Epithelial cell of proximal tubule (primary cell): Measurements from ENCODE around the gene HSPA6. TPM values are rescaled to one million over a fixed set of nuclear protein-coding genes. Genes with fewer than 3 reads are reported as not detected.

Experiments used
- DNase-seq: peaks from one replicate; pipeline ENCODE4 v3.0.0-alpha.2; 2011; ENCODE audit warnings: low read depth
- H3K4me3 ChIP-seq: 2 replicates; pipeline ENCODE4 v1.5.1; 2011; ENCODE audit warnings: low read depth, mild to moderate bottlenecking, low read length
- CTCF ChIP-seq: conservative IDR thresholded peaks from 2 replicates; pipeline ENCODE4 v1.5.1; 2012; ENCODE audit warnings: low read depth, mild to moderate bottlenecking, low read length
- total RNA-seq: library from RNA; depleted of rRNA; stranded (reverse); fragments of >200 nt; gene quantifications from 2 replicates; pipeline ENCODE4 v1.2.3, GENCODE V29; 2015

Gene HSPA6
- total RNA-seq, 1 donor from 2014 or later = 0.12 TPM

- no peak for DNase-seq
- H3K4me3 ChIP-seq = no peak overlapping the region
- no peak for TF ChIP-seq CTCF
These were observed 26.4 kb upstream of the HSPA6 start for GRCh38 chr1:161497961-161498360.

GRCh38 chr1:161498646-161499045 is 25.7 kb upstream of the HSPA6 start:
- no peak for DNase-seq
- no peak overlapping the region for H3K4me3 ChIP-seq
- no peak for TF ChIP-seq CTCF

- H3K4me3 ChIP-seq = no peak overlapping the region
- no peak for DNase-seq
- no peak for TF ChIP-seq CTCF
These were observed 25.0 kb upstream of the HSPA6 start for GRCh38 chr1:161499099-161500039.

- no peak for DNase-seq
- H3K4me3 ChIP-seq = no peak overlapping the region
- TF ChIP-seq CTCF = no peak
These were observed 23.1 kb upstream of the HSPA6 start for GRCh38 chr1:161501234-161501633.

DNA sequence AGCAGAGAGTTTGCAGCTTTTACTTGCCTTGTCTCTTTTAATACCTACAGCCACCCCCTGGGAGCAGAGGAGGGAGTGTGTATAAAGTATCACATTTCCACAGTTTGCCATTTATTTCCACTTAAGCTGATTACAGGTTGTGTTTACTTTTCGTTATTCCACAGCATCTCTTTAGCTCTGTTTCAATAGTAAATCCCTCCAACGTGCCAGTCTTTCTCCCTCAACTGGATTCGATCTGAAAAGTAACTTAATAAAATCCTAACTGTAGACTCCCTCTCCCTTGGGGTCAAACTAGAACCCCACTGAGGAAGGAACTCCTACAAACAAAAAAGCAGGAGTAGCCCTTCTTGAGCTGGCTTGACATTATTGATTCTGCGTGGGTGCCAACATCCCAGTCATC is 22.2 kb upstream of the HSPA6 start:
- no peak for TF ChIP-seq CTCF
- no peak for DNase-seq
- H3K4me3 ChIP-seq = no peak overlapping the region

DNA sequence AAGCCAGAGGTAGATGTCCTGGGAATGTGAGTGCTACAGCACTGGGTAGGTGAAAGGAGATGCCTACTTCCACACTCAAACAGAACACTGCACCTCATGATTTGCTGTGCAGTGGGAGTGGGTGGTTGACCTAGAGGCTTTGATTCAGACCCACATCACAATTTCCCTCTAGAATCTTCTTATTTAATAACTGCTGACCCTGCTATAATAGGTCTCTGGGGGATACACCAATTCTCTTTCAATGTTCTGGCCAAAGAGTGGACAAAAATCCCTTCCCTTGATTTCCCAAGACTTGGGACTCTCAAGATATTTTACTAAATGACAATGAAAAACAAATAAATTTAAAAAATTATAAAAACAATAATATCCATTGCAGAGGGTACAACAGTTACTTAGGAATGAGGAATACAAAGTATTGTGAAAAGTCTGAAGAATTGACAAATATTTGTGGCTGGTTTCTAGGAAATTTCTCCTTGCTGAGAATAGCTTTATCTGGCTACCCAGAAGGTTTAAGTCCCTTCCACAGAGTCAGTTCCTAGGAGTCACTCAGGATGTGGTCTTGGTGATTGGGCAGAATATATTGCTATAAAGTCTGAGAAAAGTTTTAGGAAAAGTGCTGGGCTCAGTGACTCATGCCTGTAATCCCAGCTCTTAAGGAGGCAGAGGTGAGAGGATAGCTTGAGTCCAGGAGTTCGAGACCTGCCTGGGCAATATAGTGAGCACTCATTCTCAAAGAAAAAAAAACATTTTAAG is 21.5 kb upstream of the HSPA6 start:
- no peak overlapping the region for H3K4me3 ChIP-seq
- TF ChIP-seq CTCF = no peak
- DNase-seq = no peak
